ENCODE measurements around the gene COL5A1.

GRCh38 chr9:134850611-134851010 is 209.0 kb downstream of the COL5A1 start:
- TF ChIP-seq, protein P1, sequence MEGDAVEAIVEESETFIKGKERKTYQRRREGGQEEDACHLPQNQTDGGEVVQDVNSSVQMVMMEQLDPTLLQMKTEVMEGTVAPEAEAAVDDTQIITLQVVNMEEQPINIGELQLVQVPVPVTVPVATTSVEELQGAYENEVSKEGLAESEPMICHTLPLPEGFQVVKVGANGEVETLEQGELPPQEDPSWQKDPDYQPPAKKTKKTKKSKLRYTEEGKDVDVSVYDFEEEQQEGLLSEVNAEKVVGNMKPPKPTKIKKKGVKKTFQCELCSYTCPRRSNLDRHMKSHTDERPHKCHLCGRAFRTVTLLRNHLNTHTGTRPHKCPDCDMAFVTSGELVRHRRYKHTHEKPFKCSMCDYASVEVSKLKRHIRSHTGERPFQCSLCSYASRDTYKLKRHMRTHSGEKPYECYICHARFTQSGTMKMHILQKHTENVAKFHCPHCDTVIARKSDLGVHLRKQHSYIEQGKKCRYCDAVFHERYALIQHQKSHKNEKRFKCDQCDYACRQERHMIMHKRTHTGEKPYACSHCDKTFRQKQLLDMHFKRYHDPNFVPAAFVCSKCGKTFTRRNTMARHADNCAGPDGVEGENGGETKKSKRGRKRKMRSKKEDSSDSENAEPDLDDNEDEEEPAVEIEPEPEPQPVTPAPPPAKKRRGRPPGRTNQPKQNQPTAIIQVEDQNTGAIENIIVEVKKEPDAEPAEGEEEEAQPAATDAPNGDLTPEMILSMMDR (IDR thresholded peaks at IDR 0.05 in 4 of 5, conservative IDR thresholded peaks at IDR 0.05 in 1 of 5), result no peak
- no peak for TF ChIP-seq POLR2A (IDR thresholded peaks at IDR 0.05)
